Hepatocyte (in vitro differentiated cells): ENCODE results near the gene MMRN2. TPM values are rescaled to one million over a fixed set of nuclear protein-coding genes. Genes with fewer than 3 reads are reported as not detected.

Experiments
- DNase-seq: peaks from one replicate; pipeline ENCODE4 v3.0.0-alpha.2; 2016; ENCODE audit warnings: low spot score
- H2AFZ ChIP-seq: fragments of 200-600 bp; sonication (generic); 2 replicates; pipeline ENCODE4 v1.6.0; 2016; ENCODE audit warnings: antibody characterized with exemption, mild to moderate bottlenecking
- H3K27ac ChIP-seq: fragments of 200-600 bp; sonication (generic); 2 replicates; pipeline ENCODE4 v1.5.1; 2016; ENCODE audit warnings: mild to moderate bottlenecking
- H3K27me3 ChIP-seq: fragments of 200-600 bp; sonication (generic); 2 replicates; pipeline ENCODE4 v1.6.1; 2016
- H3K36me3 ChIP-seq: fragments of 200-600 bp; sonication (generic); replicated peaks from 2 replicates; pipeline ENCODE4 v1.5.1; 2016; ENCODE audit warnings: low read depth; ENCODE audit not compliant: insufficient read depth
- H3K4me1 ChIP-seq: fragments of 200-600 bp; sonication (generic); 2 replicates; pipeline ENCODE4 v1.5.1; 2016; ENCODE audit warnings: mild to moderate bottlenecking, moderate library complexity; ENCODE audit not compliant: insufficient read depth
- H3K4me2 ChIP-seq: fragments of 200-600 bp; sonication (generic); 2 replicates; pipeline ENCODE4 v1.6.0; 2016
- H3K4me3 ChIP-seq: fragments of 200-600 bp; sonication (generic); 2 replicates; pipeline ENCODE4 v1.5.1; 2016; ENCODE audit warnings: mild to moderate bottlenecking
- H3K79me2 ChIP-seq: fragments of 200-600 bp; sonication (generic); 2 replicates; pipeline ENCODE4 v1.6.0; 2017; ENCODE audit warnings: mild to moderate bottlenecking
- H3K9me2 ChIP-seq: fragments of 200-600 bp; sonication (generic); replicated peaks from 2 replicates; pipeline ENCODE4 v1.6.0; 2017; ENCODE audit warnings: mild to moderate bottlenecking; ENCODE audit not compliant: insufficient read depth
- H3K9me3 ChIP-seq: fragments of 200-600 bp; sonication (generic); 2 replicates; pipeline ENCODE4 v1.5.1; 2016; ENCODE audit warnings: low read depth, mild to moderate bottlenecking
- H4K20me1 ChIP-seq: fragments of 200-600 bp; sonication (generic); 2 replicates; pipeline ENCODE4 v1.6.0; 2016; ENCODE audit warnings: mild to moderate bottlenecking; ENCODE audit not compliant: insufficient read depth, poor library complexity, severe bottlenecking
- EZH2 ChIP-seq: fragments of 200-600 bp; sonication (generic); IDR thresholded peaks from 2 replicates; pipeline ENCODE4 v1.6.1; 2016; ENCODE audit warnings: antibody characterized with exemption, mild to moderate bottlenecking, borderline replicate concordance
- EZH2phosphoT487 ChIP-seq: fragments of 200-600 bp; sonication (generic); IDR thresholded peaks from one replicate; pipeline ENCODE4 v1.6.1; 2018; ENCODE audit warnings: antibody characterized with exemption, mild to moderate bottlenecking, low read depth, moderate library complexity; ENCODE audit not compliant: unreplicated experiment, severe bottlenecking
- WGBS: methylation state at CpG from one replicate; pipeline ENCODE4 v1.1.6; 2016; ENCODE audit warnings: low lambda C conversion rate; ENCODE audit errors: missing lambda C conversion rate; 5-methylcytosine and 5-hydroxymethylcytosine counted together
- polyA plus RNA-seq: library from polyadenylated mRNA; unstranded; fragments of >200 nt; fragmentation: Nextera tagmentation; extraction: Ambion mirVana; gene quantifications from 2 replicates; pipeline ENCODE4 v1.2.1, GENCODE V29; 2016
- small RNA-seq: library from RNA; depleted of rRNA; stranded (forward); fragments of <200 nt; gene quantifications from one replicate; pipeline ENCODE3, GENCODE V24; 2014
- total RNA-seq: library from RNA; depleted of rRNA; stranded (reverse); fragments of >200 nt; gene quantifications from 2 replicates; pipeline ENCODE4 v1.2.3, GENCODE V29; 2014
- TF ChIP-seq, protein P1 (sequence below): fragments of 200-600 bp; sonication (generic); IDR thresholded peaks from 2 replicates; pipeline ENCODE4 v1.5.1; 2016; ENCODE audit warnings: antibody characterized with exemption, mild to moderate bottlenecking; ENCODE audit not compliant: poor library complexity

MMRN2 gene
- total and polyA plus RNA-seq, 2 experiments from 2014 or later: 1.9 to 2.2 TPM

DNA sequence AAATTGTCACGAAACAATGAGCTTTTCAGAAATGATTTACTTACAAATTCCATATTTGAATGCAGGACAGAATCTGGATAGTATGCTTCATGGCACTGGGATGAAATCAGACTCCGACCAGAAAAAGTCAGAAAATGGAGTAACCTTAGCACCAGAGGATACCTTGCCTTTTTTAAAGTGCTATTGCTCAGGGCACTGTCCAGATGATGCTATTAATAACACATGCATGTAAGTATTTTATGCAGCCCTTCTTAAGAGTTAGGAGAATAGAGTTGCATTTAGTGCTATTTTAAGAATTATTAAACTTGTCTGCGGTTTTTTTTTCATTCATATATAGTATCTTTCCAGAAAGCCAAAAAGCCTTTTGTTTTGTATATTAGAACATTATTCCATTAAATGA, 67.4 kb downstream of the MMRN2 start:
- Histone ChIP-seq H3K4me3 (no peak overlapping the region), H3K4me2 (no peak overlapping the region), H3K27ac (no peak overlapping the region), H4K20me1 (peaks cover 8% of the 10 kb centered on the region), H3K36me3 (no peaks in the 10 kb centered on the region), H2AFZ (no peak overlapping the region), H3K9me3 (no peaks in the 10 kb centered on the region), H3K9me2 (no peaks in the 10 kb centered on the region), H3K27me3 (no peaks in the 10 kb centered on the region), H3K79me2 (peaks cover 28% of the 10 kb centered on the region), H3K4me1 (no peaks in the 10 kb centered on the region)
- WGBS: 55% methylated on average over 3 of the region's 3 CpGs
- no peak for DNase-seq
- TF ChIP-seq EZH2 (no peak), EZH2phosphoT487 (no peak)
- TF ChIP-seq, protein P1, sequence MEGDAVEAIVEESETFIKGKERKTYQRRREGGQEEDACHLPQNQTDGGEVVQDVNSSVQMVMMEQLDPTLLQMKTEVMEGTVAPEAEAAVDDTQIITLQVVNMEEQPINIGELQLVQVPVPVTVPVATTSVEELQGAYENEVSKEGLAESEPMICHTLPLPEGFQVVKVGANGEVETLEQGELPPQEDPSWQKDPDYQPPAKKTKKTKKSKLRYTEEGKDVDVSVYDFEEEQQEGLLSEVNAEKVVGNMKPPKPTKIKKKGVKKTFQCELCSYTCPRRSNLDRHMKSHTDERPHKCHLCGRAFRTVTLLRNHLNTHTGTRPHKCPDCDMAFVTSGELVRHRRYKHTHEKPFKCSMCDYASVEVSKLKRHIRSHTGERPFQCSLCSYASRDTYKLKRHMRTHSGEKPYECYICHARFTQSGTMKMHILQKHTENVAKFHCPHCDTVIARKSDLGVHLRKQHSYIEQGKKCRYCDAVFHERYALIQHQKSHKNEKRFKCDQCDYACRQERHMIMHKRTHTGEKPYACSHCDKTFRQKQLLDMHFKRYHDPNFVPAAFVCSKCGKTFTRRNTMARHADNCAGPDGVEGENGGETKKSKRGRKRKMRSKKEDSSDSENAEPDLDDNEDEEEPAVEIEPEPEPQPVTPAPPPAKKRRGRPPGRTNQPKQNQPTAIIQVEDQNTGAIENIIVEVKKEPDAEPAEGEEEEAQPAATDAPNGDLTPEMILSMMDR: no peak

DNA sequence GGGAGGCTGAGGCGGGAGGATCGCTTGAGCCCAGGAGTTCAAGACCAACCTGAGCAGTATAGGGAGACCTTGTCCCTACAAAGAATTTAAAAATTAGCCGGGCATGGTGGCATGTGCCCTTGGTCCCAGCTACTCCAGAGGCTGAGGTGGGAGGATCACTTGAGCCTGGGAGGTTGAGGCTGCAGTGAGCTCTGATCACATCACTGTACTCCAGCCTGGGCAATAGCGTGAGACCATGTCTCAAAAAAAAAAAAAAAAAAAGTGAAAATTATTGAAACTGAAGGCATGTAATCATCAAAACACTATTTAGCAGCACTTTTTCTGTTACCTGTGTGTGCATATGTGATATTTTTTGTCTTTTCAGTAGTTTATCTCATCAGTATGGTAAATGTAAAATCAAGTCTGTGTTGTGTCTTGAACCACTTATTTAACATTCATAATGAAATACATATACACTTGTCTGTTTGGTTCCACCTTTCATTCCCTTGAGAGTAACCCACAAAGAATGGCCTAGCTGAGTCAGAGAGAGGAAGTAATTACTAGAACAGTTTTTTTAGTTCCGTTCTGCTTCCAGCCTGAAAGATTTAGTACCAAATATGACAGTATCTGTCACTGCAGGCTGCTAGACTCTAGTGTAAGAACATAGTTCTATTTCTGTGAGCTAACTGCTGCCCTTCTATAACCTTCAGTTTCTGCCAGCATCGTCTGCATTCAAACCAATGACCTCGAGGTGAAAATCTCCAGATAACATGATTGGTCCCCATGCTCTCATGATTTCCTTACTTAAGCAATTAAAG, 68.6 kb downstream of the MMRN2 start:
- Histone ChIP-seq H3K4me2 (no peak overlapping the region), H3K4me1 (no peaks in the 10 kb centered on the region), H2AFZ (no peak overlapping the region), H3K4me3 (no peak overlapping the region), H4K20me1 (peaks cover 13% of the 10 kb centered on the region), H3K27me3 (no peaks in the 10 kb centered on the region), H3K9me3 (no peaks in the 10 kb centered on the region), H3K36me3 (no peaks in the 10 kb centered on the region), H3K79me2 (peaks cover 36% of the 10 kb centered on the region), H3K9me2 (no peaks in the 10 kb centered on the region), H3K27ac (no peak overlapping the region)
- TF ChIP-seq EZH2 (no peak), EZH2phosphoT487 (no peak)
- TF ChIP-seq, protein P1: no peak
- WGBS: 84% methylated on average over 7 of the region's 7 CpGs
- no peak for DNase-seq

Small RNA genes lying within 50 kb of the gene (small RNA-seq; reads per million reads assigned to genes)
- gene BMS1P3: not detected
- gene RNU1-19P: not detected

Other genes starting within 250 kb of the MMRN2 start
- 58.0 and 58.7 TPM in 2 replicates for gene BMPR1A, start 201.0 kb downstream of the MMRN2 start, total RNA-seq
- 13.9 and 25.1 TPM in 2 replicates for gene BMPR1A, start 201.0 kb downstream of the MMRN2 start, polyA plus RNA-seq
- 2.7 and 12.1 TPM in 2 replicates for gene SNCG, start 984 bp upstream of the MMRN2 start, total RNA-seq
- 14.6 and 18.5 TPM in 2 replicates for gene SNCG, start 984 bp upstream of the MMRN2 start, polyA plus RNA-seq
- not detected in 2 replicates for gene ADIRF, start 10.9 kb upstream of the MMRN2 start, total RNA-seq
- not detected in 2 replicates for gene ADIRF, start 10.9 kb upstream of the MMRN2 start, polyA plus RNA-seq
- gene FAM25A, start 62.7 kb upstream of the MMRN2 start, total RNA-seq: not detected in 2 replicates
- gene FAM25A, start 62.7 kb upstream of the MMRN2 start, polyA plus RNA-seq: 0.57 TPM in 1 of 2 replicates, not detected in the other
- 695 and 698 TPM in 2 replicates for gene GLUD1, start 137.2 kb upstream of the MMRN2 start, total RNA-seq
- gene GLUD1, start 137.2 kb upstream of the MMRN2 start, polyA plus RNA-seq: 100 and 178 TPM in 2 replicates
- gene SHLD2, start 137.6 kb upstream of the MMRN2 start, total RNA-seq: 43.3 and 44.5 TPM in 2 replicates
- gene SHLD2, start 137.6 kb upstream of the MMRN2 start, polyA plus RNA-seq: 21.5 and 22.9 TPM in 2 replicates